ENCODE measurements around the gene KLHL35. TPM values are rescaled to one million over a fixed set of nuclear protein-coding genes. Genes with fewer than 3 reads are reported as not detected.
"Not testable (repeated sequence)": the region's sequence is repeated elsewhere in the genome, so short reads cannot be mapped to it uniquely, and the experiment has no call there.

The KLHL35 gene
- total RNA-seq, 1 donor from 2014 or later, result not detected

GRCh38 chr11:75384438-75385080 is 48.4 kb downstream of the KLHL35 start:
- Histone ChIP-seq H3K27me3 (no peaks in the 10 kb centered on the region), H3K4me3 (no peak overlapping the region), H3K27ac (no peak overlapping the region), H3K36me3 (no peaks in the 10 kb centered on the region), H3K4me1 (peaks cover 6% of the 10 kb centered on the region), H3K9me3 (no peaks in the 10 kb centered on the region)
- intact Hi-C loops (cut with DNase I), result loop anchor here (2.0 kb wide), 2 partner anchors 56 to 106 kb away; no protein-coding TSS in a partner anchor
- DNase-seq (ENCODE audit: extremely low spot score in 2 of 2), result no peak
- TF ChIP-seq CTCF (IDR thresholded peaks at IDR 0.05) (peak; percentile 96 to 97 (median 96)), POLR2AphosphoS5 (IDR thresholded peaks at IDR 0.05; ENCODE audit: insufficient read depth in 1 of 2, low read depth in 1 of 2) (peak in 1 of 2 donors; percentile 32), POLR2A (IDR thresholded peaks at IDR 0.05) (no peak)

DNA sequence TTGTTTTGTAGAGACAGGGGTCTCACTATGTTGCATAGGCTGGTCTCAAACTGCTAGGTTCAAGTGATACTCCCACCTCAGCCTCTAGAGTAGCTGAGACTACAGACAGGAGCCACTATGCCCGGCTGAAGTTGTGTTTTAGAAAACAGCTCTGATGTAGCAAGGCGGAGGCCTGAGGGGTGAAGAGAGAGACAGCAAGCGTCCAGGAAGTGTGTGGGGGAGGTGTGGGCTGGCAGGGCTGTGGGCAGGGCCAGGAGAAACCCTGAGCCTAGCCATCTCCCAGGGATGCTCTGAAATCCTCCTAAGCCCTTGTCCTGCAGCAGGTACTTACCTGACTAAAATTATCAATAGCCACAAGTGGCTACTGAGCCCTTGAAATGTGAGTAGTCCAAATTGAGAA is 49.8 kb downstream of the KLHL35 start:
- DNase-seq (ENCODE audit: extremely low spot score in 2 of 2), result no peak
- TF ChIP-seq POLR2A (IDR thresholded peaks at IDR 0.05) (no peak), POLR2AphosphoS5 (IDR thresholded peaks at IDR 0.05; ENCODE audit: insufficient read depth in 1 of 2, low read depth in 1 of 2) (no peak), CTCF (IDR thresholded peaks at IDR 0.05) (no peak)

GRCh38 chr11:75380716-75381420 is 52.1 kb downstream of the KLHL35 start:
- Histone ChIP-seq H3K4me1 (no peaks in the 10 kb centered on the region), H3K36me3 (no peaks in the 10 kb centered on the region), H3K4me3 (no peak overlapping the region), H3K9me3 (no peaks in the 10 kb centered on the region), H3K27ac (no peak overlapping the region), H3K27me3 (no peaks in the 10 kb centered on the region)
- intact Hi-C loops (cut with DNase I), result no loop called here
- TF ChIP-seq POLR2AphosphoS5 (IDR thresholded peaks at IDR 0.05; ENCODE audit: insufficient read depth in 1 of 2, low read depth in 1 of 2), result no peak
- TF ChIP-seq POLR2A (IDR thresholded peaks at IDR 0.05), result no peak
- no peak for TF ChIP-seq CTCF (IDR thresholded peaks at IDR 0.05)
- no peak for DNase-seq (ENCODE audit: extremely low spot score in 2 of 2)

More for the DNA sequence above, 49.8 kb downstream of the KLHL35 start:
- H3K27ac ChIP-seq, result no peak overlapping the region
- no peaks in the 10 kb centered on the region for H3K9me3 ChIP-seq
- H3K36me3 ChIP-seq, result no peaks in the 10 kb centered on the region
- no peaks in the 10 kb centered on the region for H3K27me3 ChIP-seq
- H3K4me1 ChIP-seq, result peaks cover 1% of the 10 kb centered on the region
- no peak overlapping the region for H3K4me3 ChIP-seq
- intact Hi-C loops (cut with DNase I), result no loop called here

GRCh38 chr11:75380245-75380644 is 52.8 kb downstream of the KLHL35 start:
- Histone ChIP-seq H3K36me3 (no peaks in the 10 kb centered on the region), H3K4me1 (no peaks in the 10 kb centered on the region), H3K27ac (no peak overlapping the region), H3K9me3 (no peaks in the 10 kb centered on the region), H3K4me3 (no peak overlapping the region), H3K27me3 (no peaks in the 10 kb centered on the region)
- DNase-seq (ENCODE audit: extremely low spot score in 2 of 2), result no peak
- intact Hi-C loops (cut with DNase I), result no loop called here
- no peak for TF ChIP-seq POLR2A (IDR thresholded peaks at IDR 0.05)
- TF ChIP-seq CTCF (IDR thresholded peaks at IDR 0.05), result no peak
- no peak for TF ChIP-seq POLR2AphosphoS5 (IDR thresholded peaks at IDR 0.05; ENCODE audit: insufficient read depth in 1 of 2, low read depth in 1 of 2)

GRCh38 chr11:75378776-75379175 is 54.2 kb downstream of the KLHL35 start:
- H3K27ac ChIP-seq; DNase-seq (ENCODE audit: extremely low spot score in 2 of 2); H3K4me1 ChIP-seq; H3K27me3 ChIP-seq; H3K4me3 ChIP-seq; H3K9me3 ChIP-seq; H3K36me3 ChIP-seq; intact Hi-C loops (cut with DNase I): not testable (repeated sequence)

Data from vagina (tissue), 2 donors.